Endothelial cell of umbilical vein (primary cell): ENCODE data around the gene UBR3. TPM values are rescaled to one million over a fixed set of nuclear protein-coding genes. Genes with fewer than 3 reads are reported as not detected.

ENCODE experiments used
- BruUV-seq: library from RNA; stranded (reverse); fragments of 400-500 nt; replicated peaks from 2 replicates; lab custom pipeline; 2021; lab: Mats Ljungman, UMichigan
- CTCF ChIA-PET: fragments of 300-600, 350-600 bp; sonication (Branson Sonifier 250); formaldehyde crosslinking; loops from one replicate; lab custom pipeline; 2021; ENCODE audit warnings: antibody characterized with exemption, inconsistent platforms; lab: Charles Lee
- POLR2A ChIA-PET: fragments of 300-600, 350-600 bp; sonication (Branson Sonifier 250); formaldehyde crosslinking; loops from one replicate; lab custom pipeline; 2021; ENCODE audit warnings: antibody characterized with exemption, inconsistent platforms; lab: Charles Lee
- DNase-seq: peaks from one replicate; pipeline ENCODE4 v3.0.0-alpha.2; 2011; ENCODE audit warnings: low read depth, low spot score
- FAIRE-seq: peaks from 2 replicates; lab custom pipeline; 2011; peaks lifted over from hg19 to GRCh38; lab: Jason Lieb, UNC
- H2AFZ ChIP-seq: 2 replicates; pipeline ENCODE4 v1.6.0; 2012; ENCODE audit warnings: low read depth, low read length, control low read depth, inconsistent platforms
- H3K27ac ChIP-seq: 2 replicates; pipeline ENCODE4 v1.5.1; 2011; ENCODE audit warnings: low read depth, mild to moderate bottlenecking, control low read depth, low read length, moderate library complexity; ENCODE audit not compliant: insufficient read depth
- H3K27me3 ChIP-seq, 2 experiments: 2 replicates each; pipeline versions ENCODE4 v1.6.0 to v1.6.1; 2011; ENCODE audit warnings: low read length in 2 of 2, mixed read lengths in 1 of 2; ENCODE audit not compliant: control insufficient read depth in 2 of 2, insufficient read depth in 2 of 2
- H3K36me3 ChIP-seq, 2 experiments: 2 replicates in 1 of 2; 3 replicates in 1 of 2; pipeline ENCODE4 v1.5.1; 2011; ENCODE audit warnings: low read length in 2 of 2, mild to moderate bottlenecking in 1 of 2, moderate library complexity in 1 of 2; ENCODE audit not compliant: control insufficient read depth in 2 of 2, insufficient read depth in 2 of 2; ENCODE audit errors: extremely low read depth in 1 of 2
- H3K4me1 ChIP-seq: 3 replicates; pipeline ENCODE4 v1.5.1; 2011; ENCODE audit warnings: mild to moderate bottlenecking, low read length; ENCODE audit not compliant: control insufficient read depth, insufficient read depth; ENCODE audit errors: extremely low read depth
- H3K4me2 ChIP-seq: 2 replicates; pipeline ENCODE4 v1.6.1; 2011; ENCODE audit warnings: low read length, control low read depth, mixed read lengths; ENCODE audit not compliant: insufficient read depth
- H3K4me3 ChIP-seq, 3 experiments: fragments of 200-600 bp in 1 of 3; sonication (generic), shearing (Covaris generic) in 1 of 3; replicated peaks in 1 of 3; 2 replicates each; pipeline ENCODE4 v1.5.1; 2011 to 2016; ENCODE audit warnings: control low read depth in 3 of 3, low read length in 3 of 3, mild to moderate bottlenecking in 2 of 3, inconsistent platforms in 1 of 3, low read depth in 1 of 3, moderate library complexity in 1 of 3; ENCODE audit not compliant: insufficient read depth in 1 of 3
- H3K79me2 ChIP-seq: 2 replicates; pipeline ENCODE4 v1.6.0; 2012; ENCODE audit warnings: low read length, inconsistent platforms; ENCODE audit not compliant: control insufficient read depth, insufficient read depth
- H3K9ac ChIP-seq: replicated peaks from 2 replicates; pipeline ENCODE3; 2011; ENCODE audit warnings: low read length, control low read depth; ENCODE audit not compliant: insufficient read depth; ENCODE audit errors: extremely low read depth
- H3K9me1 ChIP-seq: replicated peaks from 3 replicates; pipeline ENCODE4 v1.6.0; 2011; ENCODE audit warnings: mild to moderate bottlenecking, low read length; ENCODE audit not compliant: control insufficient read depth, insufficient read depth; ENCODE audit errors: extremely low read depth
- H3K9me3 ChIP-seq: replicated peaks from 2 replicates; pipeline ENCODE4 v1.5.1; 2012; ENCODE audit warnings: low read length, inconsistent platforms; ENCODE audit not compliant: control insufficient read depth, insufficient read depth
- H4K20me1 ChIP-seq: replicated peaks from 2 replicates; pipeline ENCODE3; 2011; ENCODE audit warnings: mild to moderate bottlenecking, low read length; ENCODE audit not compliant: control insufficient read depth, insufficient read depth; ENCODE audit errors: extremely low read depth
- CTCF ChIP-seq, 2 donors: IDR thresholded peaks; 1 replicate in 1 of 2; 2 replicates in 1 of 2; pipeline ENCODE4 v1.5.1; 2011; ENCODE audit warnings: low read length in 2 of 2, mild to moderate bottlenecking in 2 of 2, moderate library complexity in 2 of 2, control low read depth in 1 of 2, inconsistent platforms in 1 of 2, low read depth in 1 of 2; ENCODE audit not compliant: insufficient read depth in 1 of 2; ENCODE audit errors: extremely low read depth in 1 of 2
- EZH2 ChIP-seq: IDR thresholded peaks from 2 replicates; pipeline ENCODE4 v1.6.1; 2012; ENCODE audit warnings: borderline replicate concordance, low read depth, mild to moderate bottlenecking, moderate library complexity, low read length, inconsistent platforms; ENCODE audit not compliant: severe bottlenecking
- FOS ChIP-seq: IDR thresholded peaks from 2 replicates; pipeline ENCODE4 v1.6.1; 2011; ENCODE audit warnings: mild to moderate bottlenecking, low read length, moderate library complexity, borderline replicate concordance; ENCODE audit not compliant: insufficient read depth
- GATA2 ChIP-seq: IDR thresholded peaks from 2 replicates; pipeline ENCODE4 v1.7.0; 2011; ENCODE audit warnings: low read depth, mild to moderate bottlenecking, moderate library complexity, mixed read lengths, low read length; ENCODE audit not compliant: insufficient read length, insufficient read depth
- MAX ChIP-seq: IDR thresholded peaks from 2 replicates; pipeline ENCODE4 v1.6.1; 2011; ENCODE audit not compliant: insufficient read depth, insufficient read length
- MYC ChIP-seq: IDR thresholded peaks from one replicate; pipeline ENCODE4 v1.6.1; 2011; ENCODE audit warnings: mild to moderate bottlenecking, low read depth, low read length
- POLR2A ChIP-seq: IDR thresholded peaks from 2 replicates; pipeline ENCODE4 v1.6.1; 2012; ENCODE audit warnings: low read depth, mild to moderate bottlenecking, control low read depth, low read length
- POLR2AphosphoS5 ChIP-seq: IDR thresholded peaks from 2 replicates; pipeline ENCODE4 v1.6.1; 2012; ENCODE audit warnings: low read depth, mild to moderate bottlenecking, control low read depth, low read length, moderate library complexity; ENCODE audit not compliant: insufficient read depth
- dilution Hi-C: fragments of 300-500 bp; cut with MboI; formaldehyde crosslinking; loops from one replicate; pipeline ENCODE4 v1.15.0; 2019; ENCODE audit warnings: low sequenced_read_pairs; ENCODE audit not compliant: extremely low pct_ligation_motif_present
- intact Hi-C: fragments of 100-400 bp; cut with micrococcal nuclease; formaldehyde crosslinking; loops from one replicate; pipeline ENCODE4 v1.10.0; 2022
- polyA plus RNA-seq, 4 experiments: library from polyadenylated mRNA; depleted of rRNA in 3 of 4; stranded (reverse) in 3 of 4; unstranded in 1 of 4; fragments of >200 nt; gene quantifications; 2 replicates each; pipeline versions ENCODE4 v1.2.1 to v1.2.3, GENCODE V29; 2011 to 2012; ENCODE audit warnings: missing spikeins in 1 of 4
- total RNA-seq: library from RNA; stranded (reverse); gene quantifications from 2 replicates; pipeline ENCODE4 v1.2.3, GENCODE V29; 2021

The UBR3 gene
- total and polyA plus RNA-seq, 2 donors (not counting 3 experiments of a cell fraction or from before 2014, with no cell fraction given) = 5.3 to 27.5 TPM

- dilution Hi-C loops = no loop called here
Measured at GRCh38 chr2:169968743-169969142, 141.5 kb downstream of the UBR3 start.

More at GRCh38 chr2:169968743-169969142, 141.5 kb downstream of the UBR3 start:
- Histone ChIP-seq H3K4me3 (no peak overlapping the region), H3K27me3 (no peaks in the 10 kb centered on the region), H3K4me1 (peaks cover 9% of the 10 kb centered on the region), H3K4me2 (no peak overlapping the region), H3K79me2 (no peaks in the 10 kb centered on the region), H3K36me3 (no peaks in the 10 kb centered on the region), H4K20me1 (no peaks in the 10 kb centered on the region), H2AFZ (no peak overlapping the region), H3K9ac (no peak overlapping the region), H3K9me3 (no peaks in the 10 kb centered on the region), H3K9me1 (no peaks in the 10 kb centered on the region), H3K27ac (no peak overlapping the region)
- intact Hi-C loops = no loop called here
- no peak for FAIRE-seq
- TF ChIP-seq POLR2AphosphoS5 (no peak), POLR2A (no peak), EZH2 (no peak), MAX (no peak), MYC (no peak), GATA2 (no peak), CTCF (IDR thresholded peaks at IDR 0.05; ENCODE audit: extremely low read depth in 1 of 2, insufficient read depth in 1 of 2, low read depth in 1 of 2, low read length in 2 of 2) (no peak), FOS (no peak)
- no TSS peak for BruUV-seq
- ChIA-PET CTCF (no interaction called here), POLR2A (no interaction called here)
- peak; percentile 6 for DNase-seq
